ENCODE results near the gene TRIM49C.
"Not testable (repeated sequence)": the region's sequence is repeated elsewhere in the genome, so short reads cannot be mapped to it uniquely, and the experiment has no call there.

TRIM49C gene, protein sequence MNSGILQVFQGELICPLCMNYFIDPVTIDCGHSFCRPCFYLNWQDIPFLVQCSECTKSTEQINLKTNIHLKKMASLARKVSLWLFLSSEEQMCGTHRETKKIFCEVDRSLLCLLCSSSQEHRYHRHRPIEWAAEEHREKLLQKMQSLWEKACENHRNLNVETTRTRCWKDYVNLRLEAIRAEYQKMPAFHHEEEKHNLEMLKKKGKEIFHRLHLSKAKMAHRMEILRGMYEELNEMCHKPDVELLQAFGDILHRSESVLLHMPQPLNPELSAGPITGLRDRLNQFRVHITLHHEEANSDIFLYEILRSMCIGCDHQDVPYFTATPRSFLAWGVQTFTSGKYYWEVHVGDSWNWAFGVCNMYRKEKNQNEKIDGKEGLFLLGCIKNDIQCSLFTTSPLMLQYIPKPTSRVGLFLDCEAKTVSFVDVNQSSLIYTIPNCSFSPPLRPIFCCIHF

DNA sequence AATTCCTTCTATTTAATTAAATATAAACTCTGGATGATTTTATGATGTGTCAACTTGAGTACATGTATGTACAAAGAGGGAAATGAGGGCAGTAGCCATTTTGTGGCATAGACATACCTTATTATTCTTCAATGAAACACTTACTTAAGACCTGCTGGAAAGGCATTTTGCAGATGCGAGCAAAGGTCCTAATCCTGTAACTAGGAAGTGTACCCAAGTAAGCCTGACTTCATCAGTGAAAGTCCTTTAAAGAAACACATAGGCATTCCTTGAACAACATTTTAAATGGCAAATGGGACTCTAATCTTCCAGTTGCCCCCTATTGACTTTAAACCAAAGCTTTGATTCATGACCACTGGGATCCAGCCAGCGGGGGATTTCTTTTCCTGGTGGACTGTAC is at the start of gene TRIM49C:
Gene TRIM49C, plus strand, starts transcription at position 301 of the 400 bp plus-strand sequence. CDS start 4,106 bp downstream, outside the sequence.
- DNase-seq: not testable (repeated sequence)

DNA sequence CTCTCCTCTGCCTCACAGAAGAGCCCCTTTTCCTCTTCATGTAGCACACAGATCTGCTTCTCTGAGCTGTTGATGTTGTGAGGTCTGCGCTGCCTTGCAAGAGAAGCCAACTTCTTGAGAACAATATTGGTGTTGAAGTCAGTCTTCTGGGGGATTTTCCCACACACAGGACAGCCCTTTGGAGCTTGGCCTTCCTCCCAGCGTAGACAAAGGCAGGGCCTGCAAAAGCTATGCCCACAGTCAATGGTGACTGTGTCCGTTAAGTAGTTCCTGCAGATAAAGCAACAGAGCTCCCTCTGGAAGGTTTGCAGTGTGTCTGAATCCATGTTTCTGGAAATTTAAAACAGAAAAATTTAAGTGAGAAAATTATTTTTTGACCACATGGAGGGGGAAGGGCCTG is 6.7 kb upstream of the TRIM49C start:
- not testable (repeated sequence) for DNase-seq

DNA sequence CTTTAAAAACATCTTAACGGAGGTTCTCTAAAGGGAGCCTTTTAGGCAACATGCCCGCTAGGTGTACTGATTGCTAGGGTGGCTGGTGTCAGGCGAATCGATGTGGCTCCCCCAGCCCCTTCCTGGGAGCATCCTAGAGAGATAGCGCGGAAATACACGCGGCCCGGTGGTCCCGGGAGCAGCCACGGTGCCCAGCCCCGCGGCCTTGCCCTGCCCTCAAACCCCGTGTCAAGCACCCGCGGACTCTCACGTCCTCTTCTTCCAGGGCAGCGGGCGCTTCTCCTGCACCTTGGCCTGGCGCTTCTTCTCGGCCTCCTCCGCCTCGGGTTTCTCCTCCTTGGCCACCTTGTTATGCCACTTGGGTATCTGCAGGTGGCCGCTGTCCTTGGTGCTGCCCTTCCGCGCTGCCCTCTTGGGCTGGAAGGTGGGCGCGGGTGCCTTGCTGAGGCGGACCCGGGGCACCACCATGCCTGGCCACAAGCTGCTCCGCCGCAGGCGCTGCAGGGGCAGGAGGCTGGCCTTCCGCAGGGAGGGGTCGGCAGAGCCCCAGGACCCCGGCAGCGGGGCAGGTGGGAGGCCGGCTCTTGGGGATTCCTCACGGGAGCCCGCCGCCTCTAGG is 20.8 kb downstream of the TRIM49C start:
- not testable (repeated sequence) for DNase-seq

DNA sequence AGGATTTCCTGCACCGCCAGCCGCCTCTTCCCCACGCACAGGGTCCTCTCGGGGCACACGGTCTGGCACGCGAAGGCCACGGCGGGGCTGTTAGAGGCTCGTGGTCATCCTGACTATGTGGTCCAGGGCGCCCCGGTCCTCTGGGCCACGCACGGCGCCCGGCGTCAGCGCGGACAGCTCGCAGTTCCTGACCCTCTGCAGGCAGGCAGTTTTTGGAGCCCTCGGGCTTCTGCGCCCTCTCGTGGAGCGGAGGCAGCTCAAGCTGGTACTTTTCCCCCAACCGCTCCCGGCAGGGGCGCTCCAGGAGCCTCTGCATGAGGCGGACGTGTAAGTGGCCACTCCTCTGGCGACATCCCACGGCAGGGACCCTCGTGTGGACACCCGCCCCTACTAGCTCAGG is 21.4 kb downstream of the TRIM49C start:
- DNase-seq: not testable (repeated sequence)

DNA sequence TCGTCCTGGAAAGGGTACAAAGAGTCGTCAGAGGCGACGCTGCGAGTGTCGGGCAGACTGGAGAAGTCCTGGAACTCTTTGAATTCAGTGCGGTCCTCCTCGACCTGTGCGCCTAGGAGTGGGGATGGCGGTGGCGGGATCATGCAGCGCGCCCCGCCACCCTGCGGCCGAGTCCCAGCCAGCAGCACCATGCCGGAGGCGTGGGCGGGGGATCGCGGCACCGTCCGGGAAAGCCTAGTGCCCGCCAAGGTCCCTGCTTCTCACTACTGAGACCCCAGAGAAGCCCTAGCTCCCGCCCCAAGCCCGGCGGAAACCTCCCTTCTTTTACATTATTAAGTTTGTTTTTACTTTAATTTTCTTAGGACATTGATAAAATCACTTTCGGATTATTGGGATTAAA is 22.6 kb downstream of the TRIM49C start:
- not testable (repeated sequence) for DNase-seq

DNA sequence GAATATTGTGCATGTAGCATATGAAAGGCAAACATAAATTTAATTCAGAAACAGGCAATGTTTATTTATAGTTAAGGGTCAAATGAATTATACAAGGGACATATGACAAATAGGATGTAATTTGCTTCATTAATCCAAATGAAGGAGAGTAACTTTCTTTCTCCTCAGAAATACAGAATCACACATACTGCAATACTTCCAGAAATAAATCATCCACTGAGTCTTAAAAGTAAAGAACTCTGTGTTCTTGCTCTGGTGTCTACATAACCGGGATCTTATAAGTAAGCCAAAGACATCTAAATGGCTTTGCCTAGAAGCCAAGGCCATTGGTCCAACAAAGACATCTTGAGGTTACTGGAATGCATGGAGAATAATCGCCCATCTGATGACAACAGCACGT is 54.7 kb downstream of the TRIM49C start, which contains the start of gene UBTFL1:
Gene UBTFL1, plus strand, starts transcription at position 301 of the 400 bp plus-strand sequence. Its CDS starts 0 bp downstream, at position 301.
- DNase-seq: not testable (repeated sequence)

DNA sequence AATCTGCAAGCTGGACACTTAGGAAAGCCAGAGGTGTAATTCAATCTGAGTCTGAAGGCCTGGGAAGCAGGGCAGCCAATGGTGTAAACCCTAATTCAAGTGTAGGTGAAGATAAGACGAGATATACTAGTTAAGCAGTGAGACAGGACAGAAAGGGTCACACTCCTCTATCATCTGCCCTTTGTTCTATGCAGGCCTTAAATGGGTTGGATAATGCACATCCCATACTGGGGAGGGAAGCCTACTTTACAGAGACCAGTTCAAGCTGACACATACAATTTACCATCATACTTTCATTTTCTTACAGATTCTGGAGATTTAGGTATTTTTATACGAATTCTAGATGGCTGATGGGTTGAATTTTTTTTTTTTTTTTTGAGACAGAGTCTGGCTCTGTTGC is 57.8 kb downstream of the TRIM49C start:
- DNase-seq: not testable (repeated sequence)

All from SW 1271 (cell line).